HG03432 (cell line): Measurements from ENCODE around the gene TECRL.
A peak's percentile ranks its signal among the peaks of the same experiment; 100 is the strongest.

ENCODE experiments used
- ATAC-seq: cut with Tn5 transposase; IDR thresholded peaks from one replicate; pipeline ENCODE4 v1.9.1; 2021; ENCODE audit warnings: mild to moderate bottlenecking, moderate library complexity; ENCODE audit not compliant: unreplicated experiment

Gene TECRL

DNA sequence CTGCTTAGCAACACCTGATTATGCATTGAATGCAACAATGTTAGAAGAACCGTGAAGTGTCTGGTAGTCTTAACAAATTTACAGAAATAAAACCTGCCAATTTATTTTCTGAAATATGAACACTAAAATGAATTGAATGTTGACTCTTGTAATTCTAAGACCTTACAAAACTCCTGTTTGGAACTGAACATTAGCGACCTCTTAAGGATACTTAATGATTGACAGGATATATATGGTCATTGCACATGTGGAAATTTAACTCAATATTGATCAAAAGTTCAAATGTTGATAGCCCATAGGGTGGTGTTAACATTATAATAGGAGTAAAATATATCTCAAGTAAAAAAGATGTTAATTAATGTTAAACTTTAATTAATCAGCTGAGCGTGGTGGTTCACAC is 79.1 kb downstream of the TECRL start:
- ATAC-seq = no peak

- no peak for ATAC-seq
These were observed 82.0 kb downstream of the TECRL start for GRCh38 chr4:64327237-64327636.

DNA sequence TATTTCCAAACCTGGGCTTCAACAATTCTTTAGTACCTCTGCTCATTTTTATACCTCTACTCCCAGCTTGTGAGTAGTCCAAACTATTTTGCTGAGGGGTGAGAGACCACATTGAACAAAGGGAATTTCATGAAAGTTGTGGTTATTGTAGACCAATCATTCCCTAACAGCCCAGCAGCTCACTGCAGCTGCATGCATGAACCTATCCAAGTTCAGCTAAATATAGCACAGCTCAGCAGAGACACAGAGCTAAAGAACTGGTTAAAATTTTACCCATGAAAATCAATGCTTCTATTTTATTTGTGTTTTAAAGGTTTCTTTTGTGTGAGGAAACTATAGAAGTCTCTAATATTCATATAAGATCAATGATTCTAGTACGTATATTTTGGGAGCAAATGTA is 82.7 kb downstream of the TECRL start:
- ATAC-seq = no peak

DNA sequence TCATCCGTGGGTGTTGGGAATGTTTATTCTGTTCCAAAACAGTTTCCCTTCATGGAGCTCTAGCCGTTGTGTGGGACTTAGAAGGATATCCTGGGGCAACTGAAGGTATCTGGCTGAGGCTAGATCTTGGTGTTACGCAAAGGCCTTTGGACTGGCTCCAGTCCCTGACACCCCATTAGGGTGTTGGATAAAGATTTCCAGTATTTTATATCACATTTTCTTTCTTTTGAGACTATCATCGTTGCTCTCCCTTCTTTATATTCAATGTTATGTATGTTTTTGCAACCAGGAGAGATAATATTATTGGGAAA is 103.0 kb downstream of the TECRL start:
- ATAC-seq = no peak

GRCh38 chr4:64305565-64306254 is 103.5 kb downstream of the TECRL start:
- ATAC-seq = peak; percentile 58

DNA sequence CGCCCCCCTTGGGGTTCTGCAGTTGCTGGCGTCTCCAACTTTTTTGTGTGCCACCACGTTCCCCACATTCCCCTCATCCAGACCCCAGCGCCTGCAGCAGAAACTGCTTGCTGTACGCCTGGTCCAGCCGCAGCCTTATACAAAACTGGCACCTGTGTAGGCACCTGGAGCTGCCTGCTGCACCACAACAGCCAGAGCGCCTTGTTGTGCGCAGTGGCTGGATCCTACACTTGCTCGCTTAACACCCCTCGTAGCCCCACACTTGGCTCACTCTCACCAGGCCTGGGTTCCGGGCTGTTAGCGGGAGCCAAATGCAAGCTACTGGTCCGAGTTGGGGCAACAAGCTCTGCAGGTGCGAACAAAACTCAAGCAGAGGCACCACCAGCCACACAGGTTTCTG is 136.8 kb downstream of the TECRL start:
- no peak for ATAC-seq

- ATAC-seq = peak; percentile 63
These were observed 137.6 kb downstream of the TECRL start for GRCh38 chr4:64271601-64272081.

GRCh38 chr4:64266669-64267068 is 142.6 kb downstream of the TECRL start:
- no peak for ATAC-seq

GRCh38 chr4:64266263-64266662 is 143.0 kb downstream of the TECRL start:
- no peak for ATAC-seq

GRCh38 chr4:64251781-64252180 is 157.5 kb downstream of the TECRL start:
- ATAC-seq = no peak

DNA sequence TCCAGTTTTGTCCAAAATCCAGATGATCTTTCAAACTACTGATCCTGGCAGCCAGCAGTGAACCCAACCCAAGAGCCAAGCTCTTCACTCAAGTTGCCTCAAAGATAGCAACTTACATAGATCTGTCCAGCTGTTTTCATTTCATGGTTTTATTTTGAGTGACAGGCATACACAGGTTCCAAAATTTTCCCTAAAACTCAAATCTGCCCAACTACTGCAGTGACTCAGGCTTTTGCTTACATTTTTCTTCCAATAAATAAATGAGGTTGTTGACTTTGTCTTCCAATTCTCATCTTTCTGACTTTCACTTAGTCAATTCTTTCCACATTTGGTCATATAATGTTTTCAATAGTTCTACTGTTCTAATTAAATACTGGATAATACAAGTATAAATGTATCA is 158.8 kb downstream of the TECRL start:
- ATAC-seq = no peak

DNA sequence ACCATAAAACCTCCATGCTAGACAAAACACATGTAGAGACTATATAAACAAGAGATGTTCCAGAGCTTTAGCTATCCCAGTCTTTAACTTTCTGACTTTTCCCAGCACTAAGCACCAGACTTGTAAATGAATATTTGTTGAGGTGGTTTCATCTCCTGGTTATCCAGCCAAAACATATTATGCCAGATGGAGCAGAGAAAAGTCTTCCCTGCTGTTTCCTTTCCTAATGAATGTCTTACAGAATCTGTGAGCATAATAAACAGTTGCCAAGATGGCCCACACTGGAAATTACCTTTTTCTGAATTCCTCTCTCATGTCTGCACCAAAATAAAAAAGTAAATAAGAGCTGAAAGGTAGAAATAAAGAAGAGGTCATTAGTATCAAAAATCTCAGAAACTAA is 159.2 kb downstream of the TECRL start:
- ATAC-seq = no peak

GRCh38 chr4:64248186-64248585 is 161.1 kb downstream of the TECRL start:
- ATAC-seq = no peak

DNA sequence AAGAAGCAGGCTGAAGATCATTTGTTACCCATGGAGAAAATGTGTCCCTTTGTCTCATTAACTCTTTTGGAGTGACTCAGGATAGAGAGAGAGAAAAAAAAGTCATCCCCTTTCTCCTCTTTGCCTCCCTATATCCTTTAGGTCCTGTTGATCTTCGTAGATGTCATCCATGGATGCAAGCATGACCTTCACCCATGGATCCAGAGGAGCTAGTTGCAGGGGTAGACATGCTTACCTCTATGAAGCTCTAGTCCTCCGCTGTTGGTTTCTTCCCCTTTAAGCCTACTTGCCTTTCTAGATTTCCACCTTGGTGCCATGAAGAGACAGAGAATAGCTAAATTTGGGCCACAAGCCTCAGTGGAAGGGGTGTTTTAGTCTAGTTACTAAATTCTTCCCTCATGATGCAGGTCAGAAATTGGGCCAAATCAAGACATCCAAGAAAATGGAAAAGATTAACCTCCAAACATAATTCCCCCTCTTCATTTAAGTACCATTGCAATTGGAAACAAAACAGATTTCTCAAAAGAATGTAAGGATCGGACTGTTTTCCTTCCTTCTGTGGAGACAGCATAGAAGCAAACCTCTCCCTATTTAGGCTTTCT is 178.4 kb downstream of the TECRL start:
- no peak for ATAC-seq
